Measurements from ENCODE around the gene ATP2C1.

The ATP2C1 gene

DNA sequence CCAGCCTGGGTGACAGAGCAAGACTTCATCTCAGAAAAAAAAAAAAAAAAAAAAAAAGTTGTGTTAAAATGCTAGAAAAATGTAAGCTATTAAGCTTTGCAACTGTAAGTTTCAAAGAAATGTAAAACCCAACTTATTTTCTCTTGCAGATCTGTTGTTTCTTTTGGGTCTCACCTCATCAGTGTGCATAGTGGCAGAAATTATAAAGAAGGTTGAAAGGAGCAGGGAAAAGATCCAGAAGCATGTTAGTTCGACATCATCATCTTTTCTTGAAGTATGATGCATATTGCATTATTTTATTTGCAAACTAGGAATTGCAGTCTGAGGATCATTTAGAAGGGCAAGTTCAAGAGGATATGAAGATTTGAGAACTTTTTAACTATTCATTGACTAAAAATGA is 107.2 kb downstream of the ATP2C1 start:
- TF ChIP-seq CTCF (IDR thresholded peaks at IDR 0.05; ENCODE audit: borderline replicate concordance, control extremely low read depth, extremely low read depth, insufficient read depth, missing control alignments): no peak
- no peak for DNase-seq (ENCODE audit: low spot score)
- in situ Hi-C loops (cut with MboI; ENCODE audit: low sequenced_read_pairs, unreplicated experiment): loop anchor here (25.0 kb wide), 1 partner anchor 239 kb away; no protein-coding TSS in a partner anchor

GRCh38 chr3:131004603-131005002 is 110.7 kb downstream of the ATP2C1 start:
- TF ChIP-seq CTCF (IDR thresholded peaks at IDR 0.05; ENCODE audit: borderline replicate concordance, control extremely low read depth, extremely low read depth, insufficient read depth, missing control alignments): no peak
- DNase-seq (ENCODE audit: low spot score): no peak
- in situ Hi-C loops (cut with MboI; ENCODE audit: low sequenced_read_pairs, unreplicated experiment): loop anchor here (25.0 kb wide), 1 partner anchor 242 kb away; no protein-coding TSS in a partner anchor

DNA sequence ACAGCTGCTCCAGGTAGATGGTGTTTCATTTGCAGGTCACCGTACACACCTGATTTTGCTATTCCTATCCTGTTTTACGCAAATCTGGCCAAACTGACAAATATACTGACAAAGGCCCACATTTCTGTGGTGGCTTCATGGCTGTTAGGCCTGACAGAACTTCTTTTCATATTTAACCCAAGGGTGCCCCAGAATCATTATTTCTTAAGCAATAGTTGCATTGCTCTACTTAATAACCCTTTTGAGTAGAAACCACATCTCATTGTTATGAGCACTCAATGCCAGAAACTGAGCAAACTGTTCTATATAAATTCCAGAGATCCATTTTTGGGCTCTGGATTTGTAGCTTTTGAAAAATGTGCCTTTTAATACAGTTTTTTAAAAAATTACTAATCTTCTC is 113.4 kb downstream of the ATP2C1 start:
- in situ Hi-C loops (cut with MboI; ENCODE audit: low sequenced_read_pairs, unreplicated experiment): loop anchor here (25.0 kb wide), 1 partner anchor 245 kb away; no protein-coding TSS in a partner anchor
- no peak for TF ChIP-seq CTCF (IDR thresholded peaks at IDR 0.05; ENCODE audit: borderline replicate concordance, control extremely low read depth, extremely low read depth, insufficient read depth, missing control alignments)
- no peak for DNase-seq (ENCODE audit: low spot score)

- DNase-seq (ENCODE audit: low spot score): no peak
- in situ Hi-C loops (cut with MboI; ENCODE audit: low sequenced_read_pairs, unreplicated experiment): loop anchor here (25.0 kb wide), 1 partner anchor 245 kb away; no protein-coding TSS in a partner anchor
- TF ChIP-seq CTCF (IDR thresholded peaks at IDR 0.05; ENCODE audit: borderline replicate concordance, control extremely low read depth, extremely low read depth, insufficient read depth, missing control alignments): no peak
Observed at GRCh38 chr3:131007782-131008181, 113.9 kb downstream of the ATP2C1 start.

- in situ Hi-C loops (cut with MboI; ENCODE audit: low sequenced_read_pairs, unreplicated experiment): loop anchor here (25.0 kb wide), 1 partner anchor 246 kb away; no protein-coding TSS in a partner anchor
- no peak for TF ChIP-seq CTCF (IDR thresholded peaks at IDR 0.05; ENCODE audit: borderline replicate concordance, control extremely low read depth, extremely low read depth, insufficient read depth, missing control alignments)
- DNase-seq (ENCODE audit: low spot score): no peak
Observed at GRCh38 chr3:131008326-131008725, 114.4 kb downstream of the ATP2C1 start.

GRCh38 chr3:131009698-131010097 is 115.8 kb downstream of the ATP2C1 start:
- in situ Hi-C loops (cut with MboI; ENCODE audit: low sequenced_read_pairs, unreplicated experiment): loop anchor here (25.0 kb wide), 1 partner anchor 247 kb away; no protein-coding TSS in a partner anchor

More at GRCh38 chr3:131009698-131010097, 115.8 kb downstream of the ATP2C1 start:
- DNase-seq (ENCODE audit: low spot score): no peak
- TF ChIP-seq CTCF (IDR thresholded peaks at IDR 0.05; ENCODE audit: borderline replicate concordance, control extremely low read depth, extremely low read depth, insufficient read depth, missing control alignments): no peak
